ENCODE data around the gene GALR3. TPM values are rescaled to one million over a fixed set of nuclear protein-coding genes. Genes with fewer than 3 reads are reported as not detected.

The GALR3 gene, protein sequence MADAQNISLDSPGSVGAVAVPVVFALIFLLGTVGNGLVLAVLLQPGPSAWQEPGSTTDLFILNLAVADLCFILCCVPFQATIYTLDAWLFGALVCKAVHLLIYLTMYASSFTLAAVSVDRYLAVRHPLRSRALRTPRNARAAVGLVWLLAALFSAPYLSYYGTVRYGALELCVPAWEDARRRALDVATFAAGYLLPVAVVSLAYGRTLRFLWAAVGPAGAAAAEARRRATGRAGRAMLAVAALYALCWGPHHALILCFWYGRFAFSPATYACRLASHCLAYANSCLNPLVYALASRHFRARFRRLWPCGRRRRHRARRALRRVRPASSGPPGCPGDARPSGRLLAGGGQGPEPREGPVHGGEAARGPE
- total RNA-seq, result not detected in 2 replicates

DNA sequence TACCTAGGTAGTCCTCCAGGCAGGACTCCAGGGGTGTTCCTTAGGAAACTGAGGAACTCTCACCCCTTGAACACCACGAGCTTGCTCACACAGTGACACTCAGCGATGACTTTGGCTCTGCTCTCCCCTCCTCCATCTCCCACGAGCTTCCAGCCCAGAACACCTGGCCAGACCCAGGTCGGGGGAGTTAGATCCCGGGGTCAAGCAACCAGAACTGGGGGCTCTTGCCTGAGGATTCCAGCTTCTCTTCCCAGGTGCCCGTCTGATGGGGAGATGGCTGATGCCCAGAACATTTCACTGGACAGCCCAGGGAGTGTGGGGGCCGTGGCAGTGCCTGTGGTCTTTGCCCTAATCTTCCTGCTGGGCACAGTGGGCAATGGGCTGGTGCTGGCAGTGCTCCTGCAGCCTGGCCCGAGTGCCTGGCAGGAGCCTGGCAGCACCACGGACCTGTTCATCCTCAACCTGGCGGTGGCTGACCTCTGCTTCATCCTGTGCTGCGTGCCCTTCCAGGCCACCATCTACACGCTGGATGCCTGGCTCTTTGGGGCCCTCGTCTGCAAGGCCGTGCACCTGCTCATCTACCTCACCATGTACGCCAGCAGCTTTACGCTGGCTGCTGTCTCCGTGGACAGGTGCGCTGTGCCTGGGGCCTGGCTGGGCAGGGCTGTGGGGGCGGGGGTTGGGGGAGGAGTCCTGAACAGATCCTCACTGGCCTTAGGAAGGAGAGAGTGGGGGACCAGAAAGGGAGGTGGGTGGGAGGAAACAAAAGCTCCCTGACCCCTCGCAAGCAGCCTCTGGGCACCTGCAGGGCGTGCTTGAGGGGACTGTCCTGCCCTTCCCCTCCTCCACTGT lies at the start of gene GALR3:
Gene GALR3, plus strand, starts transcription at position 249 of the 852 bp plus-strand sequence. Its CDS starts 25 bp downstream, at position 274.

GRCh38 chr22:37807410-37808293 lies 15.5 kb upstream of the GALR3 start, which contains the start of gene GCAT:
Gene GCAT, plus strand, starts transcription at chr22:37807934. Its CDS starts 34 bp downstream, at chr22:37807968.

GRCh38 chr22:37849089-37849751 lies 26.0 kb downstream of the GALR3 start, which contains the start of gene EIF3L:
Gene EIF3L, plus strand, starts transcription at chr22:37849419. Its CDS starts 31 bp downstream, at chr22:37849450.

Other genes starting within 250 kb of the GALR3 start
- gene LGALS2, start 243.3 kb upstream of the GALR3 start, total RNA-seq, result not detected in 2 replicates
- gene GGA1, start 214.5 kb upstream of the GALR3 start, total RNA-seq, result 31.7 and 49.1 TPM in 2 replicates
- 59.8 and 60.1 TPM in 2 replicates for gene SH3BP1, start 183.7 kb upstream of the GALR3 start, total RNA-seq
- gene PDXP, start 164.7 kb upstream of the GALR3 start, total RNA-seq, result 5.9 and 13.7 TPM in 2 replicates
- gene LGALS1, start 147.7 kb upstream of the GALR3 start, total RNA-seq, result 4,087 and 4,639 TPM in 2 replicates
- gene NOL12, start 137.0 kb upstream of the GALR3 start, total RNA-seq, result 18.6 and 38.7 TPM in 2 replicates
- 43.3 and 43.4 TPM in 2 replicates for gene TRIOBP, start 126.3 kb upstream of the GALR3 start, total RNA-seq
- 28.8 and 40.2 TPM in 2 replicates for gene GCAT, start 15.4 kb upstream of the GALR3 start, total RNA-seq
- gene ANKRD54, start 21.0 kb downstream of the GALR3 start, total RNA-seq, result 41.6 and 43.0 TPM in 2 replicates
- gene EIF3L, start 26.0 kb downstream of the GALR3 start, total RNA-seq, result 333 and 393 TPM in 2 replicates
- gene MICALL1, start 82.9 kb downstream of the GALR3 start, total RNA-seq, result 105 and 126 TPM in 2 replicates
- not detected in 2 replicates for gene C22orf23, start 130.2 kb downstream of the GALR3 start, total RNA-seq
- gene POLR2F, start 130.3 kb downstream of the GALR3 start, total RNA-seq, result 69.7 and 134 TPM in 2 replicates
- not detected in 2 replicates for gene SOX10, start 161.2 kb downstream of the GALR3 start, total RNA-seq
- gene PICK1, start 234.0 kb downstream of the GALR3 start, total RNA-seq, result 20.2 and 42.6 TPM in 2 replicates